Measurements from ENCODE around the gene ATG13.
A peak's percentile ranks its signal among the peaks of the same experiment; 100 is the strongest.
"Not testable (repeated sequence)": the region's sequence is repeated elsewhere in the genome, so short reads cannot be mapped to it uniquely, and the experiment has no call there.

The ATG13 gene

DNA sequence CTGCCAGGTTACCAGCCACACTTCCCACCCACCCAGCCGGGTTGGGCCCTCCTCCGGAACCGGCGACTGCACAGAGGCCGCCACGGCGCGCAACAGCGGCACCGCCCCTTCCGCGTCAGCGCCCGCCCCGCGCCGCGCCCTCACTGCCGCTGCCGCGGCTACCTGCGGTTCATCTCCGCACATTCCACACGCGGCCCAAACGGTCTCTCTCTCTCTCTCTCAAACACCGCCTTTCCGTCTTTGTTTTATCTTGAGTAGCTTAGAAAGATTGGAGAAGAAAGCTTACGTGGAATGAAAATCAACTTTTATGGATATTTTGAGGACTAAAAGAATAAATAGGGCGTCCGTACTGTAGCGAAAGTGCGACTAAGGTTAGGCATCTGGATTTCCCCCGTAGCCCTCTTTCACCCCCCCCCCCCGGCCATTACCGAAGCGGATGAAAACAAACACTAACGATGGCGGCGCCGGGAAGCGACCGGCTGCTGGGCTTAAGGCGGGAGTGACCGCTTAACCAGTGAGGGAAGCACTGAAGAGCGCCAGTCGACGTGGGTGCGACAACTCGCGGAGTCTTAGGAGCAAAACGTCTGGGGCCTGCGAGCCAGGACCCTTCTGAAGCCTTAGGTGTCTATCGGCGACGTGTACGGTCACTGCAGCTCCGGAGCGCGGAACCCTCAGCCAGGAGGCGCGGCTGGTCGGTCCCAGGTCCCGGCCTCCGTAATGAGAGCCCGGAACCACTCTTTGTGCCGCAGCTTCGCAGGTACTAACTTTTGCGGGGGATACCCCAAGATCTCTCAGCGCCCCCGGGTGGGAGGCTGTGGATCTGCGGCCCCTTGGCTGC lies at the start of gene ATG13, which contains the start of gene HARBI1:
ATG13 (plus strand) TSS at position 420 of the 838 bp plus-strand sequence. CDS start 26,739 bp downstream, outside the sequence.
HARBI1 (minus strand) TSS at position 94 of the 838 bp plus-strand sequence. CDS start 990 bp downstream, outside the sequence.
- DNase-seq = peak; percentile 94

DNA sequence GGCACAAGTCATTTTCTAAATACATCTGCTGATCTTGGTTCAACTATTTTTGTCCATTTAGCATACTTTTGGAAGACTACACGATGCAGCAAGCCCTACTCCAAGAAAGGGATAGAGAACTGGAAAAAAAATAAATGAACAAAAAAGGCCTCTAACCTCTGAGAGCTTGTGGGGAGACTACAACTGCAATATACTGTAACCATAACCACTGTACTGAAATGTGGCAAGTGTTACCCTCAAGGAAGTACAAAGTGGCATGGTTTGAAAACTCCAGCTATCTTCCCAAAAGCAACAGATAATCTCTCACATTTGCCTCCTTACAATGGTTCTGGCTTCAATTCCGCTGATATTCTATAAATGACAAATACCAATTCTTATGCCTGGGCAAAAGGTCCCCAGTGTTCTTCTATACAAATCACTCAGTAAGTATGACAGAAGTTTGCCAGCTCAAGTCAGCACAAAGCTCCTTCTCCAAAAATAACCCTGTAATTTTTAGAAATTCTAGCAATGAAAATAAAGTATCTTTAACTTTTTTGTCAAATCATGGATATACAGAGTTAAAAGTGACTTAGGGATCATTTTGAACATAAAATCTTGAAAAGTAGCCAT lies 46.5 kb upstream of the ATG13 start:
- DNase-seq = no peak

DNA sequence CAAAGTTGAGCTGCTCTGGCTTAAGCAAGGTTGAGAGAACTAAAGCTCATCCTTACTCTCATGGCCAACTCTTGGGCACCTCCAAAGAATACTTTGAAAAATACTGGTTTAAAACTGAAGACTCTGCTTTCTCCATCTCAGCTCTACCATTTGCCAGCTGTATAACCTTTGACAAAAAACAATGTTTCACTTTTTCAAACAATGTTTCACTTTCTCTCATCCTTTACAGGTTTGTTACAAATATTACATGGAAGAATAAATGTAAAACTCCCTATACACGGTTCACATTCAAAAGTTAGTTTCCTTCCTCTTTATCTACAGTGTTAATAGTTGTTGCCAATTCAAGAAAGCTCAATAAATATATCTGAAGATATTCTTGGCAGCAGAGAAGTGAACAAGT lies 42.7 kb upstream of the ATG13 start:
- no peak for DNase-seq

DNA sequence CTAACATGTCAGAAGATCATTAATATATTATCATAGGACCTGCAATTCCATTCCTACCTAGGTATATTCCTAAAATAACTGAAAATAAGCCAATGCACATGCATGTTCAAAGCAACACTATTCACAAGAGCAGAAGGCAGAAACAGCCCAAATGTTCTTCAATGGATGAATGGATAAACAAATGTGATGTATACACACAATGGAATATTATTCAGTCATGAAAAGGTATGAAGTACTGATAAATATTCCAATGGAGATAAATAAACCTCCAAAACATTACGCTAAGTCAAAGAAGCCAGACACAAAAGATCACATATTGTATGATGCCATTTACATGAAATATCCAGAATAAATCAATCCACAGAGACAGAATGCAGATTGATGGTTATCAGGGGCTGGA lies 40.3 kb upstream of the ATG13 start:
- DNase-seq = no peak

DNA sequence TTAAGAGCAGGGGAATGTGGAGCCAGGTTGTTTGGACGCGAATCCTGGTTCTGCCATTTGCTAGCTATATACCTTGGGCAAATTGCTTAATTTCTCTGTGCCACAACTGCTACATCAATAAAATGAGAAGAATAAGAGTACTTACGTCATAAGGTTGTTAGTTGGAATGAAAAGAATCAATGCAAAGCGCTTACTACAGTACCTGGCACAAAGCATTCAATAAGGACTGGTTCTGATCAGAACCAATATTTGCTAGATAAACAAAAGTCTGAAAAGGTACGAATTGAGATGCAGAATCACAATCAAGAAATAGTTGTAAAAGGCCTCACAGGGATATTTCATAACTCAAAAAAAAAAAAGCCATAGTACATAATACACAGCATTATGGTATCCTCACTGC lies 34.8 kb upstream of the ATG13 start:
- DNase-seq = no peak

DNA sequence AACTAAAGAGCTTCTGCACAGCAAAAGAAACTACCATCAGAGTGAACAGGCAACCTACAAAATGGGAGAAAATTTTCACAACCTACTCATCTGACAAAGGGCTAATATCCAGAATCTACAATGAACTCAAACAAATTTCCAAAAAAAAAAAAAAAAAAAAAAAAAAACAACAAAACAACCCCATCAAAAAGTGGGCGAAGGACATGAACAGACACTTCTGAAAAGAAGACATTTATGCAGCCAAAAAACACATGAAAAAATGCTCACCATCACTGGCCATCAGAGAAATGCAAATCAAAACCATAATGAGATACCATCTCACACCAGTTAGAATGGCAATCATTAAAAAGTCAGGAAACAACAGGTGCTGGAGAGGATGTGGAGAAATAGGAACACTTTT lies 33.8 kb upstream of the ATG13 start:
- DNase-seq = not testable (repeated sequence)

DNA sequence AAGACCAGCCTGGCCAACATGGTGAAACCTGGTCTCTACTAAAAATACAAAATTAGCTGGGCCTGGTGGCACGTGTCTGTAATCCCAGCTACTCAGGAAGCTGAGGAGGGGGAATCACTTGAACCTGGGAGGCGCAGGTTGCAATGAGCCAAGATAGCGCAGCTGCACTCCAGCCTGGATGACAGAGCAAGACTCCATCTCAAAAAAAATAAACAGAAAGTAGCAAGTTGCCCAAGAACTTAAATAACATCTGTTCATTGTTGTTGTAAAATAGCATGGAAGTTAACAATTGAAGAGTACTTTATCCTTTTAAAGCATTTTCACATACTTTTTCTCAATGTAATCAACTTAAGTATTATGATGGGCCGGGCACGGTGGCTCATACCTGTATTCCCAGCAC lies 29.2 kb upstream of the ATG13 start:
- no peak for DNase-seq

DNA sequence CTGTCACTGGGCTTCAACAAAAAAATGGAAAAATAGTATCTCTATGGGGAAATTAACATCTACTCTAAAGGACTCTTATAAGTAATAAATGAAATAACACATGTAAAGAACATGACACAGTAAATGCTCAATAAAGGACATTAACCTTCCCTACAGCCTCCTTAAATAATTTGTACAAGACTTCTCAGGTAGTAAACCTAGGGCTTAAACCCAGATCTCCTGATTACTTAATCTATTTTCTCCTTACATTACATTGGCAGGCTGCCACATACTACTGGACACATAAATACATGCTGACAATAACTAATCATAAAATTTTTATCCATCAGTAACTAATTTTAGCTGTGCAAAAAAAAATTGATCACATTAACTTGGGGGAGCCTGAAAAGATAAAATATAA lies 28.4 kb upstream of the ATG13 start:
- DNase-seq = no peak

DNA sequence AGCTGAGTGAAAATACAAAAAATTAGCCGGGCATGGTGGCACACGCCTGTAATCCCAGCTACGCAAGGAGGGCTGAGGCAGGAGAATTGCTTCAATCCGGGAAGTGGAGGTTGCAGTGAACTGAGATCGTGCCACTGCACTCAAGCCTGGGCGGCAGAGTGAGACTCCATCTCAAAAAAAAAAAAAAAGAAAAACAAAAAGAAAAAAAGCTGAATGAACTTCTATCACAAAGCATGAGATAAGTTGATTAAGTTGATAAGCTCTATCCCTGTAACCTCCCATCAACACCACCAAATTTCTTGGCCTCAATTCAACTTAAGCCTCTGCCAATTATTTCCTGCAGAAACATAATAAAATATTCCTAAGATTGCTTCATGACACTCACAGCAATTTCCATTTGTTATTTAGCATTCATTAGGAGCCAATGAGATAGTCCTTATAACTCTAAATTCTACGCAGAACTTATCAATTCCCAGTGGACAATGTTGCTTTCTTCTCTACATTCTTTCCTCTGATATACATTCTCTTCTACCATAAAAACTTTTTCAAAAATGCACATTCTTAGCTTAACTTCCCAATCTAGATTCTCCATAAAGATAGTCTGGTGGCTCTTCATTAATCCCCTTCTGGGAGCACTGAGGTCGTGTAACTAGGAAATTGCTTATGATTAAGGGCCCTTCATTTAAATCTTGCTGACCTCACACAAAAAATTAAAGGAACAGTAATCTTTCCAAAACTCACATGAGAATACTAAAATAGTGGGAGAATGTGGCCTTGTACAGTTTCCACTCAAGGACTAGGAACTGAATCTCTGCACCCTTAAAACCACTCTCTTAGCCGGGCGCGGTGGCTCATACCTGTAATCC lies 26.4 kb upstream of the ATG13 start:
- DNase-seq = no peak

DNA sequence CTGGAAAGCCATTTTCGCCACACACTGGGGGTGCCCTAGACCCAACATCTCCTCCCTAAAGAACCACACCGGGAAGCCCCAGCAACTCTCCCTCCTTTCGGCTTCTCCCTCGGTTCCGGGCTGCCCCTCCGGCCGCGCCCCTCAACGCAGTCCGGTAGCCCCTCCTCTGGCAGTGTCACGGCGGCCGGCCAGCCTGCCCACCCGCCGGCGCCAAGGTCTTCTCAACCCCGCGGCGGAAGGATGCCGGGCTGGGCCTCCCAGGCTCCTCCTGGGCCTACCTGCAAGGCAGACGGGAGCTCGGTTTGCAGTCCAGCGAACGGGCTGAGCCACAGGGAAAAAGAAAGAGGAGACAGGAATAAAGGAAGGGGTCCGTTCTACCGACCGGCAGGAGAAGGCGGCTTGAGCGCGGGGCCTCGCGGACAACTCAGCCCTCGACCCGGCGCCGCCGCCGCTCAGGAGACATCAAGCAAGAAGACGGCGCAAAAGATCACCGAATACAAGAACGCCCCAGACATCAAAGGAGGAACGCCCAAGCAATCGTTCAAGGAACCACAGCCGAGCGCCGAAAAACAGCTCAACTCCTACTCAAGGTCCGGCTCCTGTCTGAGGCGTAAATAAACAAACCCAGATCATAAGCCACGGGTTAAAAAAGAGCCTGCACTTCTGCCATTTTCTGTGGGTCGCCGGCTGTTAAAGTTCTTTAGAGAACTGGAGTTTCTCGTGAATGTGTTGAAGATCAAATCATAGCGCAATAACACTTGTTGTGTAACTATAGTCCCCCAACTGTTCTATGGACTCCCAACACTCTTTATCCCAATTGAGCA lies 23.6 kb upstream of the ATG13 start, which contains the start of gene AMBRA1:
AMBRA1 (minus strand) TSS at position 474 of the 824 bp plus-strand sequence. CDS start 45,643 bp downstream, outside the sequence.
- DNase-seq = peak; percentile 91

DNA sequence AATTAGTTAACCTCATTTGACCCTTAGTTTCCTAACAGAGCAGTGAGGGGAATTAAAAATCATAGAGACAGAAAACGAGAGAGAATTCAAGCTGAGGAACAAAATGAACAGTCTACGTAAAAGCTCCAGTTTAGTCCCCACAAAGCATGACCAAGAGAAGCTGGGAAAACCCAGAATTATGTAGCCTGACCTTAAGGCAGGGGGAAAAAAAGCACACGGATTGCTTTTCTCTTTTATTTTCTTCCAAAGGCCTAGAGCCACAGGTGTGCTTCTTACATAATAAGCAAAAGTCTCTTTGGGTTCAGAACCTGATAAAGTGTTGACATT lies 23.0 kb upstream of the ATG13 start:
- DNase-seq = no peak

DNA sequence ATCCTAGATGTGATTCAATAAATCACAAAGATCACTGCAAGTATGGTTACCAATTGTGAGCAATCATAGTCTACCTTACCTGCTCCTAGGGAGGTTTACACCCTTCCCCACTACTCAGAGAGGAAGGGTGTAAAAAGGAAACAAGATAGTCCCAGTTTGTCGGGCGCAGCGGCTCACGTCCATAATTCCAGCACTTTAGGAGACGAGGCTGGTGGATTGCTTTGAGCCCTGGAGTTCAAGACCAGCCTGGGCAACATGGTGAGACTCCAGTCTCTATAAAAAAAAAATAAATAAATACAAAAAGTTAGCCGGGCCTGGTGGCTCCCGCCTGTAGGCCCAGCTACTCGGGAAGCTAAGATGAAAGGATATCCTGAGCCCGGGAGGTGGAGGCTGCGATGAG lies 22.6 kb upstream of the ATG13 start:
- DNase-seq = no peak

DNA sequence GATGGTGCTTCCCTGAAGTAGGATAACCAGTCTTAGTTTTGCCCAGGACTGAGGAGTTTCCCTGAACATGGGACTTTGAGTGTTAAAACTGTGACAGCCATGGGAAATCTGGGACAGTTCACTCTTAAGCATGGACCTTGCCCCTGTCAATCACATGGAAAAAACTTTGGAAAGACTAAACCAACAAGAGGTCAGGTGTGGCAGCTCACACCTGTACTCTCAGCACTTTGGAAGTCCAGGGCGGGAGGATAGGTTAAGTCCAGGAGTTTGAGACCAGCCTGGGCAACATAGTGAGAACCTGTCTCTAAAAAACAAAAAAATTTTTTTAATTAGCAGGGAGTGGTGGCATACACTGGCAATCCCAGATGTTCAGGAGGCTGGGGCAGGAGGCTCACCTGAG lies 20.2 kb upstream of the ATG13 start:
- DNase-seq = no peak

DNA sequence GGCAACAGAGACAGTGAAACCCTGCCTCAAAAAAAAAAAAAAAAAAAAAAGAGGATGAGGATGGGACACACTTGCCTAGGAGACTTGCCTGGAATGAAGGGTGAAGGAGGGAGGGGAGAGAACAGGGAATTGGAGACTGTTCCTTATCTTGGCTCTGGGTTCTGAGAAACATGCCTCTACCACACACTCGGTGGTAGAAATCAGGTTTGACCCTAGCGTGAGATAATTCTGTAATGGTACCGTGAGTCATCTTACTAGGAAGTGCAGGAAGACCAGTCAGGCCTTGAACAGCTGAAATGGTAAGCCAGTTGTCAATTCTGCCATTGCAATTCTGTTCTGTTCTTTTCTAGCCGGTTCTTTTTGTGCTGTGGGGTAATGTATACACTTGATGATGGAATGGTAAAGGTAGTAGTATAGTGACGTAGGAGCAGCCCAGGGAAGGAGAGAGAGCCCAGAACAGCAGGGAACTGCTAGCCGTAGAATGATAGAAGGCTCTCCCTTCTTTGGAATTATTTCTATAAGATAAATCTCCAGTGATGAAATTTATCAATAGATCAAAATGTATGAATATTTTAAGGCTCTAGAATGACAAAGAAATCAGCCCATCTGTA lies 19.6 kb upstream of the ATG13 start:
- no peak for DNase-seq

DNA sequence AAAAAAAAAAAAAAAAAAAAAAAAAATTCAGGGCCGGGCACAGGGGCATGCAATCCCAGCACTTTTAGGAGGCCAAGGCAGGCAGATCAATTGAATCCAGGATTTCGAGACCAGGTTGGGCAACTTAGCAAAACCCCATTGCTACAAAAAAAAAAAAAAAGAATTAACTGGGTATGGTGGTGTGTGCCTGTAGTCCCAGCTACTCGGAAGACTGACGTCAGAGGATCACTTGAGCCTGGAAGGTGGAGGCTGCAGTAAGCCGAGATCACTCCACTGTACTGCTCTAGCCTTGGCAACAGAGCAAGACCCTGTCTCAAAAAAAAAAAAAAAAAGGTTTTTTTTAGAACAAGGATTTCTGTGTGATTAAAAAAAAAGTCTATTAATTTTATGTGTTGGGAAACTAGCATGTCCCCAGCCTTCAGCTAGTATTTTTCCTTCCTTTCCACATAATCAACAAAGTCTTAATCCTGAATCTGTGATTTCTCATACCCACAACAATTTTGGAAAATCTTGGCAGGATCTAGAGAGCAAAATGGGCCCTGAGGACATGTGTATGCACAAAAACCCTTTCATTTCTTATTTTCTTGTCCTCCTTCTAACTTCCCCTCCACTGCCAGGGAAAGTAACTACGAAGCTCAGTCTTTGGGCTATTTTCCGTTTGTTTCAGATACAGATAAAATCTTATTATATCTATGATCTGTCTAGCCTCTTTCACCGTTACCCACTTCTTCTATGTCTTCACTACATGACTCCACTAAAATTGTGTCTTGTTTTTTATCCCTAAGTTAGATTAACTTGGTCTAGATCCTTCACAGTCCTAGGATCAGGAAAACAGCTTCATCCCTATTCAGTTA lies 17.8 kb upstream of the ATG13 start:
- no peak for DNase-seq

DNA sequence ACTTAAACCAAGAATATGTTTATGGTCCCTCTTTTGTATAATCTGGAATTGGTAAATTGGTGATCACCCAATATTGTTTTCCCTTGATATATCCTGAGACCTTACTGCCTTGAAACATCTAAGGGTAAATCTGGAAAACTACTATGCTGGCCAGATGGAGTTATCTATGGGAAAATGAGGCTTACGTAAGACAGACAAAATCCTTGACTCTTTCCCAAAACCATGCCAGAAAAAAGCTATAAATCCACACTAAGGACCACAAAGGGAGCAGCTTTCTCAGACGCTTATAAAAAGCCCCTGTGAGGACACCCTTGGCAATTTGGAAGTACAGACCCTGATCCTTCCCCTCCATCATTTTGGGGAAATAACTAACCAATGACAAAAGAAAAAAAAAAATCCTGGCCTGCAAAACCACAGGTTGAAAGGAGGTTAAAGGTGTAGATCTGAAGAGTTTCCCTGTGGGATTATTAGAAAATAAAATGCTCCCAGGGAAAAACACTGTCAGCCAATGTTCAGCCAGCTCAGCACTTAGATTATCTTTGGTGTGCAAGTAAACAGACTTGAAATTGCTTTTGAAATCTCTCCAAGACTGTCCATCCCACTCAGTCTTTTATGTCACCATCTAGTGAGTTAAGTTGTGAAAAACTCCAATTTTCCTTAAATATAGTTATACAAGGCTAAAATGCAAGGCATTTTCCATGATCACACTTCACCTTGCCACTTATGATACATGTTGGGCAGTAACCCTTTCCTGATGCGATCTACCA lies 17.0 kb upstream of the ATG13 start:
- no peak for DNase-seq

DNA sequence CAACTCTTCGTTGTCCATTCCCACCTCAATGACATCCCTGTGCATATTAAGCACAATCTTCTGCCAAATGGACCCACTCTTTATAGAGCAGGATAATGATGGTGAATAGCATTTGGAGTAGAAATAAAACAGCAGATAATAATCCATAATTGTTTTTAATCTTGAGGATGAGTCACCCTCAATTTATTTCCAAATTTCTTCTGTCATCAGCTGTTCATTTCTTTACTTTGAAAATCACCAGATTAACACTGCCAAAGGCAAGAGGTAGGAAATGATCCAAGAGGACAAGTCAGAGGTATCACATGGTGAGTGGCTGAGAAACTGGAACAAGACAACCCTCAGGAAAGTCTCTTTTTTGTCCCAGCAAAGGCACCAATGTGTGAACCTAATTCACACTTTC lies 16.2 kb upstream of the ATG13 start:
- DNase-seq = no peak

DNA sequence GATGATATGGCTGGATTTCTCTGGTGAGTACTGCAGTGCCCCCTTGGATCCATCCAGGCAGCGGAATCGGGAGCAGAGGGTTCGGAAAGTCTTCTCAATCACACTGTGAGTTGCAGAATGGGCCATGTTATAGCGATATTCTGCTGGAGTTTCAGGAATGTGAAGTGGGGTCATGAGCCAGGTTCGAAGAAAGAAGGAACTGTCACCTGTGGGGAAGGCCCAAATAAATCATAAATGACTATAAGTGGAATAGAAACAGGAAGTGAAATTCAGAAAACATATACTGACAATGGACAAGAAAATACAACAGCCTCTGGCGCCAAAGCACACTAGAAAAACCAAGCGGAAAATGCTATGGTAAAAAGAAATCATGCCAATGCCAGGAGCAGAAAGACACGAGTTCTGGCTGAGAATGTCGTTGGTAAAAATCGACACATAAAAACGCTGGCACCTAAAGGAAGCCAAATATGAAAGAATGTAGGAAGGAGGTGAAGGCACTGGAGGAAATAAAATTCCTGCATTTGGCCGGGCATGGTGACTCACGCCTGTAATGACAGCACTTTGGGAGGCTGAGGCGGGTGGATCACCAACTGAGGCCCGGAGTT lies 13.5 kb upstream of the ATG13 start:
- no peak for DNase-seq

DNA sequence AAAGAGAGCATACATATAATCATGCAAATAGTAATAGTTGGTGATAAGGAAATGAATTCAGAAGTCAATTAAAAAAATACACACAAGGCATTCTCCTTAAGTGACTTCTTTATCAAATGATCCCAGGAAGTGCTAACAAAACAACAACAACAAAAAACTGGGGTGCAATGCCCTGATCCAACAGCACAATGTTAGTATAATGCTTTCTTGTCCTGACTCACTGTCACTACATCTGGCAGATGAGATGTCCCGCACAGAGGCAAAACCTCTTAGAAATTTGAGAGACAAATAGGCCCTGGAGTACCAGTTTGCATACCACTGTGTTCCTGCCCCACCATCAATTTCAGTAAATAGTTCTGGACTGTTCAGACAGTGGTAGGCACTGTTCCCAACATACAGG lies 12.6 kb upstream of the ATG13 start:
- DNase-seq = no peak

DNA sequence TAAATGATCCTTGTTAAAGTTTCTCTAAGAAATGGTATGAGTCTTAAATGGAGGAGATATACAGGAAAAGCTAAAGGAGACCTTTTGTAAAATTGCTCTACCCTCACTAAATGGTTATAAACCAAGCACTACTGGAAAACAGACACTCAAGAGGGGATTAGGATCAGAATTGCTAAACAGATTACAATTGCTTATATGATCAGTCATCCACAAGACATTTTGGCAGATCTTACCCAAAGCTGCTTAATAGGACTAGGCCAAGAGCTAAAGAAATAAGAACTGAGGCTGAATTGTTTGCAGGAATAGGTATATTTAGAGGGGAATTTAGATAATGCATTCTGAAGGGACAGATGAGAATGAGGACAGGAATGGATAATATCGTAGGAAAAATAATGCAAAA lies 9.8 kb upstream of the ATG13 start:
- DNase-seq = no peak

Measured in activated CD4-positive, alpha-beta T cell treated with anti-CD3 and anti-CD28 coated beads for 48 hours (primary cell).